GM10266 (cell line): Measurements from ENCODE around the gene ME3.

Source experiments
- DNase-seq: peaks from one replicate; pipeline ENCODE4 v3.0.0; 2012; ENCODE audit errors: extremely low spot score
- TF ChIP-seq, protein P1 (sequence below): IDR thresholded peaks from 2 replicates; pipeline ENCODE4 v1.5.1; 2012; ENCODE audit warnings: mild to moderate bottlenecking, low read depth; ENCODE audit not compliant: control insufficient read depth, insufficient read depth; ENCODE audit errors: missing control alignments

ME3 gene

DNA sequence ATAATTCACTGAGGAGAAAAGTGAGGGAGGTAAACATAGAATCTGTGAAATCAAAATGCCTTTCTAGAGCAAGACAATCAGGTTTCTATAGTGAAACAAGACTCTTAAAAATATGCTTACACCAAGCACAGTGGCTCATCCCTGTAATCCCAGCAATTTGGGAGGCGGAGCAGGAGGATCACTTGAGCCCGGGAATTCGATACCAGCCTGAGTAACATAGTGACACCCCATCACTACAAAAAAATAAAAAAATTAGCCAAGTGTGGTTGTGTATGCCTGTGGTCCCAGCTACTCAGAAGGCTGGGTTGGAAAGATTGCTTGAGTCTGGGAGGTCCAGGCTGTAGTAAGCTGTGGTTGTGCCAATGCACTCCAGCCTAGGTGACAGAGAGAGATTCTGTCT lies 43.2 kb upstream of the ME3 start:
- DNase-seq, result no peak

GRCh38 chr11:86713552-86713951 lies 41.1 kb upstream of the ME3 start:
- DNase-seq, result no peak
- TF ChIP-seq, protein P1, sequence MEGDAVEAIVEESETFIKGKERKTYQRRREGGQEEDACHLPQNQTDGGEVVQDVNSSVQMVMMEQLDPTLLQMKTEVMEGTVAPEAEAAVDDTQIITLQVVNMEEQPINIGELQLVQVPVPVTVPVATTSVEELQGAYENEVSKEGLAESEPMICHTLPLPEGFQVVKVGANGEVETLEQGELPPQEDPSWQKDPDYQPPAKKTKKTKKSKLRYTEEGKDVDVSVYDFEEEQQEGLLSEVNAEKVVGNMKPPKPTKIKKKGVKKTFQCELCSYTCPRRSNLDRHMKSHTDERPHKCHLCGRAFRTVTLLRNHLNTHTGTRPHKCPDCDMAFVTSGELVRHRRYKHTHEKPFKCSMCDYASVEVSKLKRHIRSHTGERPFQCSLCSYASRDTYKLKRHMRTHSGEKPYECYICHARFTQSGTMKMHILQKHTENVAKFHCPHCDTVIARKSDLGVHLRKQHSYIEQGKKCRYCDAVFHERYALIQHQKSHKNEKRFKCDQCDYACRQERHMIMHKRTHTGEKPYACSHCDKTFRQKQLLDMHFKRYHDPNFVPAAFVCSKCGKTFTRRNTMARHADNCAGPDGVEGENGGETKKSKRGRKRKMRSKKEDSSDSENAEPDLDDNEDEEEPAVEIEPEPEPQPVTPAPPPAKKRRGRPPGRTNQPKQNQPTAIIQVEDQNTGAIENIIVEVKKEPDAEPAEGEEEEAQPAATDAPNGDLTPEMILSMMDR, result no peak

More for the DNA sequence above, 43.2 kb upstream of the ME3 start:
- TF ChIP-seq, protein P1, result no peak

GRCh38 chr11:86710936-86711335 lies 38.5 kb upstream of the ME3 start:
- TF ChIP-seq, protein P1, result no peak

GRCh38 chr11:86708669-86709068 lies 36.3 kb upstream of the ME3 start:
- TF ChIP-seq, protein P1, result no peak
- DNase-seq, result no peak

More at GRCh38 chr11:86710936-86711335, 38.5 kb upstream of the ME3 start:
- DNase-seq, result no peak

DNA sequence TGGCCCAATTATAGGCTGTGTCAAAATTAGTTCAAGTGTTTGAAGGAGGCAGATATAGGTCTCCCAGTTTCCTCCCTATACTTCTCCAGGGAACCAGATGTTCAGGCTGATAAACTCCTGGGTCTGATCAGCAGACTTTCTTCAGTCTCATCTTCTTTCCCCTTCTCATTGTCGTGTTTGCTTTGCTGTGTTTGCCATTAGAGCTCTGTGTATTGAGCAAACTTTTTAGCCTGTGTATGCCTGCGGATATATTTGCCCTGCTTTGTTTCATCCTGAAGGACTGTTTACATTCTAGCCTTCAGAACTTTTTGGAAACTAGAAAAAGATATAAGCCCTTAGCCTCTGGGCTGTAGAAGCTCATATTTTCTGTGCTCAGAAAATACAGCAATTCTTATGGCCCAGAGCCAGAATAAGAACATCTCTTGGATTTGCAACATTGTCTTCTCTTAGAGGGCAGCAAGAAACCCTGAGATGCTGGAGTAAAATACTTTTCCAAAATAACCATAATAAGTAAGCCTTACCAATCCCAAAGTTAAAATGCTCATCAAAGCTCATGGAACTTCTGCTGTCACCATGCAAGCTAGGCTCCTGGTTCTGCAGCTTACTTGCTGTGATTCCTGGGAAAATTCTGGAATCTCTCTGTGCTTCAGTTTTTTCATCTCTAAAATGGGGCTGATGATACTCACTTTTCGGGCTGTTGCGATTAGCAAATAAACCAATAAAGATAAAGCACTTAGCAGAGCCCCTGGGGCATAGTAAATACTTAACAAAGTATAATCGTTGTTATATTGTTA lies 34.1 kb upstream of the ME3 start:
- TF ChIP-seq, protein P1, result no peak
- DNase-seq, result no peak

DNA sequence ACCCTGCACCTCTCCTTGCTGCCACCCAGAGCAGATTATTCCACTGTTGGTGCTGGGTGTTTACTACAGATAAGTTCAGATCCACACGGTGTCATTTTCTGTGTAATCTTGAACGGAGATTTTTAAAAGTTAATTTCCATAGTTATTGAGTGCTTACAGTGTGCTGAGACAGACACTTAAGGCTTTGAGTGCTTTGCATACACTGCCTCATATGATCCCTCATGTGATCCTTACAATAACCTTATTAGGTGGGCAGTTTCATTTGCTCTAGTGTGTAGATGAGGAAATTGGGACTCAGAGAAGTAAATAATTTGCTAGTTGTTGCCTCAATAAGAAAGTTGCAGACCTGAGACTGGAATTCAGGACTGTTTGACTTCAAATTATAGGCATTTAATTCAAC lies 32.3 kb upstream of the ME3 start:
- no peak for DNase-seq
- TF ChIP-seq, protein P1, result no peak

GRCh38 chr11:86703987-86704386 lies 31.6 kb upstream of the ME3 start:
- TF ChIP-seq, protein P1, result no peak
- DNase-seq, result no peak
